ENCODE measurements around the gene UPF3A.

UPF3A gene

GRCh38 chr13:114299604-114300305, 18.4 kb downstream of the UPF3A start:
- H3K9me3 ChIP-seq (ENCODE audit: severe bottlenecking) = no peaks in the 10 kb centered on the region
- TF ChIP-seq CTCF (IDR thresholded peaks at IDR 0.05; ENCODE audit: low read depth, low read length) = no peak
- H3K36me3 ChIP-seq = peaks cover 95% of the 10 kb centered on the region
- H3K27ac ChIP-seq = peak overlapping the region; percentile 19; the same call in 1 of the 2 replicates
- no peak for DNase-seq
- no peak overlapping the region for H3K4me3 ChIP-seq (ENCODE audit: low read depth, low read length)
- H3K27me3 ChIP-seq (ENCODE audit: insufficient read depth, low read depth, severe bottlenecking) = no peaks in the 10 kb centered on the region

GRCh38 chr13:114303700-114304327, 22.4 kb downstream of the UPF3A start:
- no peak for TF ChIP-seq CTCF (IDR thresholded peaks at IDR 0.05; ENCODE audit: low read depth, low read length)
- H3K27me3 ChIP-seq (ENCODE audit: insufficient read depth, low read depth, severe bottlenecking) = no peaks in the 10 kb centered on the region
- no peak overlapping the region for H3K27ac ChIP-seq
- peaks cover 77% of the 10 kb centered on the region for H3K36me3 ChIP-seq
- H3K4me3 ChIP-seq (ENCODE audit: low read depth, low read length) = no peak overlapping the region
- no peaks in the 10 kb centered on the region for H3K9me3 ChIP-seq (ENCODE audit: severe bottlenecking)
- no peak for DNase-seq

GRCh38 chr13:114304346-114305034, 23.1 kb downstream of the UPF3A start:
- TF ChIP-seq CTCF (IDR thresholded peaks at IDR 0.05; ENCODE audit: low read depth, low read length) = no peak
- H3K27ac ChIP-seq = no peak overlapping the region
- no peaks in the 10 kb centered on the region for H3K27me3 ChIP-seq (ENCODE audit: insufficient read depth, low read depth, severe bottlenecking)
- DNase-seq = no peak
- peaks cover 70% of the 10 kb centered on the region for H3K36me3 ChIP-seq
- no peaks in the 10 kb centered on the region for H3K9me3 ChIP-seq (ENCODE audit: severe bottlenecking)
- H3K4me3 ChIP-seq (ENCODE audit: low read depth, low read length) = no peak overlapping the region

- no peak for DNase-seq
- no peaks in the 10 kb centered on the region for H3K27me3 ChIP-seq (ENCODE audit: insufficient read depth, low read depth, severe bottlenecking)
- no peak overlapping the region for H3K4me3 ChIP-seq (ENCODE audit: low read depth, low read length)
- H3K27ac ChIP-seq = no peak overlapping the region
- H3K36me3 ChIP-seq = peaks cover 24% of the 10 kb centered on the region
- no peaks in the 10 kb centered on the region for H3K9me3 ChIP-seq (ENCODE audit: severe bottlenecking)
- no peak for TF ChIP-seq CTCF (IDR thresholded peaks at IDR 0.05; ENCODE audit: low read depth, low read length)
Observed at GRCh38 chr13:114309086-114309485, 27.7 kb downstream of the UPF3A start.

GRCh38 chr13:114309806-114310410, 28.5 kb downstream of the UPF3A start:
- DNase-seq = no peak
- Histone ChIP-seq H3K4me3 (ENCODE audit: low read depth, low read length) (no peak overlapping the region), H3K9me3 (ENCODE audit: severe bottlenecking) (no peaks in the 10 kb centered on the region), H3K27ac (no peak overlapping the region), H3K36me3 (peaks cover 22% of the 10 kb centered on the region), H3K27me3 (ENCODE audit: insufficient read depth, low read depth, severe bottlenecking) (no peaks in the 10 kb centered on the region)
- TF ChIP-seq CTCF (IDR thresholded peaks at IDR 0.05; ENCODE audit: low read depth, low read length) = no peak

All from WERI-Rb-1 (cell line).